RKO (cell line): ENCODE measurements around the gene VIPR2.
"Not testable (repeated sequence)": the region's sequence is repeated elsewhere in the genome, so short reads cannot be mapped to it uniquely, and the experiment has no call there.

Experiments
- DNase-seq: peaks from one replicate; pipeline ENCODE4 v3.0.0-alpha.2; 2016; ENCODE audit warnings: low spot score

Gene VIPR2

DNA sequence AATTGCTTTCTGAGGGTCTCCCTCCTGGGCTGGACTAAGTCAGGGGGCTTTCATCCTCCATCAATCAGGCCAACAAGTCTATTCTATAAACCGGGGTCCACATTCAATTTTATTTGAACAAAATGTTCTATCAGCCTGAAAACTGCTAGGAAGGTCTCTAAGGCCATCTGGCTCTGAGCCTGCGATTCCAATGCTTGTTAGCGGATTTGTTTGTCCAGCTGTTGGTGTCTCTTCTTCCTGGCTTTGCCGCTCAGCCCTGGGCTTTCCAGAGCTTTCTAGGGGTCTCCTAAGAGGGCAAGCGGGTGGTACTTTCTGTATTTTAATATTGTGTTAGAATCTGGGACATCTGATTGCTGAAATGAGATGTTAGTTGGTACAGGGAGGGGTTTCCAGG, 136.7 kb downstream of the VIPR2 start:
- no peak for DNase-seq

DNA sequence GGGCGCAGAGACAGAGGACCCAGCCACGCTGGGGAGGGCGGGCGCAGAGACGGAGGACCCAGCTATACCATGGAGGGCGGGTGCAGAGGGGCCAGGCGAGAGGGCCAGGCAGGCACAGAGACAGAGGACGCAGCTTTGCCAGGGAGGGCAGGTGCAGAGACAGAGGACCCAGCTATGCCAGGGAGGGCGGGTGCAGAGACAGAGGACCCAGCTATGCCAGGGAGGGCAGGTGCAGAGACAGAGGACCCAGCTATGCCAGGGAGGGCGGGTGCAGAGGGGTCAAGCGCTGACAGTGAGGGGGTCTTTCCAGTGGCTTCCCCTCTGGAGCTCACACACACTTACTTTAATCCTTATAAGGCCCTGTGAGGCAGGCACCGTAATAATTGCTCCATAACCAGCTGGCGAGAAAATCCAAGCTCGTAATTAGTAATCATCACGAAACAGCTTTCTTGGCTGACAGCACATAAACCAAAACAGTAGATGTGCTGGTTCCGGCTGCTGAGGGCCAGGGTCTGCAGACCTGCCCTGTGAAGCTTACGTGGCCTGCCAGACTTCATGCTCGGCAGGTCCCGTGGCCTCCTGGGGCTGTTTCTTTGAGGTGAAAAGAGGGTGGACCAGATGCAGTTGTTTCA, 137.2 kb downstream of the VIPR2 start:
- no peak for DNase-seq

DNA sequence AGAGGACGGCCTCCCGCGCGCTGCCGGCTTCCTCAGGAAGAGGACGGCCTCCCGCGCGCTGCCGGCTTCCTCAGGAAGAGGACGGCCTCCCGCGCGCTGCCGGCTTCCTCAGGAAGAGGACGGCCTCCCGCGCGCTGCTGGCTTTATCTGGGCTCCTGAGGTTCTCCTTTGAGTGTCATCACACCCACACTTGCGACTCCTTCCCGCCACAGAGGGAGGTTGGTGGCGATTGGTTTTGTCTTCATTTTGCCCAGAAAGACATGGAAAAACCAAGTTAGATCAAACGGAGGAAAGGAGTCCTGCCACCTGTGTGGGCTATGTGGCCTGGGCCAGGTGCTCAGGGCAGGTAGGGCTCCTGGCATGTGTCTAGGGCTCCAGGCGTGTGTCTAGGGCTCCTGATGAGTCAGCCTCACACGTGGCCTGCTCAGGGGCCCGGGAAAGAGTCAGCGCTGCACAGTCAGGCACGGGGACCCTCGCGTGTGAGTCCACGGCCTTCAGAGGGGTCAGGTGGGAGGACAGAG, 138.0 kb downstream of the VIPR2 start:
- DNase-seq: no peak

DNA sequence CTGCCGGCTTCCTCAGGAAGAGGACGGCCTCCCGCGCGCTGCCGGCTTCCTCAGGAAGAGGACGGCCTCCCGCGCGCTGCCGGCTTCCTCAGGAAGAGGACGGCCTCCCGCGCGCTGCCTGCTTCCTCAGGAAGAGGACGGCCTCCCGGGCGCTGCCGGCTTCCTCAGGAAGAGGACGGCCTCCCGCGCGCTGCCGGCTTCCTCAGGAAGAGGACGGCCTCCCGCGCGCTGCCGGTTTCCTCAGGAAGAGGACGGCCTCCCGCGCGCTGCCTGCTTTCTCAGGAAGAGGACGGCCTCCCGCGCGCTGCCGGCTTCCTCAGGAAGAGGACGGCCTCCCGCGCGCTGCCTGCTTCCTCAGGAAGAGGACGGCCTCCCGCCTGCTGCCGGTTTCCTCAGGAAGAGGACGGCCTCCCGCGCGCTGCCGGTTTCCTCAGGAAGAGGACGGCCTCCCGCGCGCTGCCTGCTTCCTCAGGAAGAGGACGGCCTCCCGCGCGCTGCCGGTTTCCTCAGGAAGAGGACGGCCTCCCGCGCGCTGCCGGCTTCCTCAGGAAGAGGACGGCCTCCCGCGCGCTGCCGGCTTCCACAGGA, 138.6 kb downstream of the VIPR2 start:
- DNase-seq: not testable (repeated sequence)

DNA sequence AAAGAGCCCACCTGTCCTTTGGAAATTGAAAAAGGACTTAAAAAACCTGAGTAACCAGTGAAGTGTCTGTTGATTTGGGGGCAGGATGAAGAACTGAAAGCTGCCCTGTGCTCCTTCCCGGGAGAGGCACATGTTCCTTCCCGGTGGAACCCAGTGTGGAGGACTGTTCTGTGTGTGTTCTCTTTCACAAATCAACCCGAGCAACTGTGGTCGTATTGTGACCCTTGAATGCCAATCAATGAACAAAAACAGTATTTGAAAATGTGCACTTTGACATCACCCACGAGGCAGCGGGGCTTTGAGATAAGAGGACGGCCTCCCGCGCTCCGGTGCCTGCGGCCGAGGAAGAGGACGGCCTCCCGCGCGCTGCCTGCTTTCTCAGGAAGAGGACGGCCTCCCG, 139.0 kb downstream of the VIPR2 start:
- no peak for DNase-seq

DNA sequence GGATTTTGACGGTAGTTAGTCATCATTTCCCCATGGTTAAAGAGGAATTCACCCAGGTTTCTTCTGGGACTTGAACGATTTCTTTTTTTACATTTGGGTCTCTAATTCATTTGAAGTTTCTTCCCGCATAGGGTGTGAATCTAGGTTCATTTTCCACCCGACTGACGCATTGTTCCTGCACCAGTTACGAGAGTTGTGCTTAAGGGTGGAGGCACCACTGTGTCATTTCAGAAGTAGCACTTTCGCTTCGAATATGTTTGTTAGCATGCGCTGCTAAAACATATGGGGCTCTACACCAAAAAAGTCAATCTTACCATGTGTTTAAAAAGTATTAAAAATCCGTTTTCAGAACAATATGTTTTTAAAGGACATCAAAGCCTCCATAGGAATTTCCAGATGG, 140.3 kb downstream of the VIPR2 start:
- DNase-seq: no peak

DNA sequence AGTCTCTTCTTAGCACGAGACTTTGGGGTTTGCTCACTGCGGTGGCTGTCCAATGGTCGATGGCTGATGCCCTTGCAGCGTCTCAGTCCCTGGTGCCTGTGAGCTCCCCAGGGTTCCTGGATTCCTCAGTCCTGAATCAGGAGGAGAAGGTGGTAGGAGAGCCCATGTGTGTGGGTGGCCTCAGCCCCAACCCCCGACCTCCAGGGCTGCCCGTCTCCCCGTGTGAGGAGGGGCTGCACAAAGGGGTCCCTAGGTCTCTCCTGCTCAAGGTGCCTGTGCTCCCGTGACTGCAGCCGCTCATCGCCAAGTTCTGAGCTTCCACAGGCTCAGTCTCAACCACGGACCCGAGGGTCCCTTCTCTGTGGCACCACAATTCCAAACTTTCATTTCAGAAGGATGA, 142.9 kb downstream of the VIPR2 start:
- DNase-seq: no peak

DNA sequence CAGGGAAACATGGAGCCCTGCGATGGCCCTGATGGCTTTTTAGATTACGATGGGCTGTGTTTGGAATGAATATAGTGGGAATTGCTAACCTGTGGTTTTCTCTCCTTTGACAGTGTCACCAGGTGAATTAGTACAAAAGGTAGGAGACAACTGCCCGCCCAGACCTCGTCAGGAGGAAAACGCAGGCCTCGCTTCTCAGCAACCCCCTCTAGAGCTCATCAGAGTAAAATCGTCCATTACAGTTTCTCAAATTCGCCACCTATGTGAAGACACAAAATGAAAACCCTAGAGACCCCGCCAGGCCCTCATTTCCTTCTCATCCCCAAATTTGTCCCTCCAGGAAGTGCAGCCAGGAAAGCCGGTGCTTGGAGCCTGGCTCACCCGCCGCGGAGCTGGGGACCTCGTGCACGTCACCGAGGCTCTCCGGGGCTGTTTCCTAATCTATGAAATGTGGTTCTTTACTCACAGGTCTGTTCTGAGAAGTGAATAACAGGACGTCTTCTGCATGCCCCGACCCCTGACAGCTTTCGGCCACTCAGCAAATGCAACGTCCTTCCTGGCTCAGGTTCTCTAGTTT, 143.7 kb downstream of the VIPR2 start:
- DNase-seq: no peak

DNA sequence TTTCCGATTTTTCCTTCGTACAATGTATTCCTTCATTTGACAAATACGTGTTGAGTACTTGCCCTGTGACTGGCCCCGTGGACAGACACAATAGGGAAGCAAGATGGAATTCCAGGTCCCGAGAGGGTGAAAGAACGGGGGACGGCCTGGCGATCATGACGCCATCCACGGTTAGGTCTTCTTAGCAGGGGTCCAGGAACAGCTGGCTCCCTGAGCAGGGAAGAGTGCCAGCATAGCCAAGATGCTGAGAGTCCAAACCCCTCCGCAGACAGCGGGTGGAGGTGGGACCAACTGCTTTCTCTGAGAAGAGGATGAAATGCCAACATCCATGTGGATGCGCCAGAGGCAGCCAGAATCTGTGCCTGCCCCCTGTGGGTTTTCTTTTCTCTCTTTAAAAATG, 144.6 kb downstream of the VIPR2 start:
- no peak for DNase-seq

DNA sequence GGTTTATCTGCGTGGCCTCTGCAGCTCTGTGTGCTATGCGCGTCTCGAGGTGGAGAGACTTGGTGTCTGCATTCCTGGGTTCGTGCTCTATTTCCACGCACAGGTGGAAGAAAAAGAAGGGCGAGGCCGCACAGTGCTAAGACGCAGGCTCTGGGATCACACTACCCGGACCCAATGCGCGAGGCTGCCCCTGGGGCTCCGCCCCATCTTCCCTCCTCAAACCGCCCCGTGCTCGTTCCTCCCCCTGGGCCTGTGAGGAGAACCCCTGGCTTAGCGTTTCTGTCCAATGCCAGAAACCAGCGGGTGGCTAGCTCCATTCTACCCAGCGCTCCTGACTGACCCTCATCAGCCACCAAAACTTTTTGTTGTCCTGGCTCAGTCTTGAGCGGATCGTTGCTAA, 145.2 kb downstream of the VIPR2 start:
- no peak for DNase-seq

DNA sequence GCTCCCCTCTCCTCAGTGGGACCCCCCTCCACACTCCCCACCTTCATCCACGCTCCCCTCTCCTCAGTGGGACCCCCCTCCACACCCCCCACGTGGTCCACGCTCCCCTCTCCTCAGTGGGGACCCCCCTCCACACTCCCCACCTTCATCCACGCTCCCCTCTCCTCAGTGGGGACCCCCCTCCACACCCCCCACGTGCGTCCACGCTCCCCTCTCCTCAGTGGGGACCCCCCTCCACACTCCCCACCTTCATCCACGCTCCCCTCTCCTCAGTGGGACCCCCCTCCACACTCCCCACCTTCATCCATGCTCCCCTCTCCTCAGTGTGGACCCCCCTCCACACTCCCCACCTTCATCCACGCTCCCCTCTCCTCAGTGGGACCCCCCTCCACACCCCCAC, 146.4 kb downstream of the VIPR2 start:
- not testable (repeated sequence) for DNase-seq

DNA sequence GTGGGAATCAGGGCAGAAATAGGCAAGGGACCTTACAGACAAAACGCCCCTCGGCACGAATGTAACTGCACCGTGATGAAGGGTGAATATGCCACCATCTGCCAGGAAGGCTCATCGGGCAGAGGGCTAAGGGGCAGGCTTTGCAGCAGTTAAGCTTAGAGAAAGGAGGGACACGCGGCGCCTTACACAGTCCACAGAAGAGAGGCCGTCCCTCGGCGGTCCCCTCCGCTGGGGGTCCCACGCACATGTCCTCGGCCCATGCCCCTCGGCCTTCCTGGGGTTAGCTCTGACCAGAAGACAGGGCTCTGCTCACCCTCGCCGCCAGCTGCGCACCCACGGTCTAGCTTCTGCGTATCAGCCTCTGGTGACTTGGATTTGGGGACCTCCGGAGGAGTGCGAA, 147.2 kb downstream of the VIPR2 start:
- no peak for DNase-seq

DNA sequence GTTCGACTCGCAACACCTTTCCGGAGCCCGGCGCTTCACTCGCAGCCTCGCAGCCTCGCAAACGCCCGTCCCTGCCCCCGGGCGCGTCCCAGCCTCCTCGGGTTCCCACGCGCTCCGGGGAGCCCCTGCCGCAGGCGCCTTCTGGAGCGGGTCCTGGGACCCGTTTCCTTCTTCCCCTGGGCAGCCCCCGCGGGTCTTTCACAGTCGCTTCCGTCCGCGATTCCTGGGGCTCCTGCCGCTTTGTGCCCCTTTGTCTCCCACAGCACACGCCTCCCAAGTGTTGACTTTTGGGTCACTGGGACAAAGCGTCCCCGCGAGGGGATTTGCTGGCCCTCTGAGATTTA, 147.6 kb downstream of the VIPR2 start:
- DNase-seq: no peak

DNA sequence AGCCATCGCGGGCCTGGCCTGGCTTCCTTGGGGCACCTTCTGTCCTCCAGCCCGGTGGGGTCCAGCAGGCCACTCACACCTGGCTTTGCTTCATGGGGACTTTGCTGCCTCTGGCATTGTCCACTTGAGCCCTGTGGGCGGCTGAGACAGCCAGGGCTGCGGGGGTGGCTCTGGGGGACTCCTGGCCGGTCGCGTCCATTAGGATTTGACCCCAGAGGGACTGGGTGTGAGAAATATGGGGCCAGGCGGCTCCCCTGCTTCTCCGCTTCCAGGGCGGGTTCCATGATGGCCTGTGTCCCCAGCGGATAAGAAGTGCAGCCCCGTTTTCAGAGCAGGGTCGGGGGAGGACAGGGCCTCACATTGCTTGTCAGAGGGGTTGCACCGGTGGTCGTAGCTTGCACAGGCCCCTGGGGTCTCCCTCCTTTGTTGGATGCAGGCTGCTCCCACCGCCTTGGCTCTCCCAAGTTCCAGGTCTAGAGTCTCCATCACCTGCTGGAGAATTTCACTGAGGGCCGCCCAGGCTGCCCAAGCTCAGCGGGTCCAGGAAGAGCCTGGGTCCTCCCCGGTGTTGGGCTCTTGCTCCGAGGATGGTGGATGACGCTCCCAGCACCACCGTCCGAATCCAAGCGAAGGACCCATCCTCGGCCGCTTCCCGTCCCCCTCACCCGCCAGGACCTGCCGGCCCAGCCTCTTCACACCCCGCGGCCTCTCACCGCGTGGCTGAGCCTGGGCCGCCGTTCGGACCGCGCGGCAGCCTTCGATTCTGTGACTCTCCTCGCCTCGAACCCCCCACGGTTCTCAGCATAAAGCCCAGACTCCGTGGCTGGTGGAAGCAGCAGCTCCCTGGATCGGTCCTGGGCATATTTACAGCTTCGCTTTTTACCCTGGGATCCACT, 148.2 kb downstream of the VIPR2 start:
- no peak for DNase-seq

DNA sequence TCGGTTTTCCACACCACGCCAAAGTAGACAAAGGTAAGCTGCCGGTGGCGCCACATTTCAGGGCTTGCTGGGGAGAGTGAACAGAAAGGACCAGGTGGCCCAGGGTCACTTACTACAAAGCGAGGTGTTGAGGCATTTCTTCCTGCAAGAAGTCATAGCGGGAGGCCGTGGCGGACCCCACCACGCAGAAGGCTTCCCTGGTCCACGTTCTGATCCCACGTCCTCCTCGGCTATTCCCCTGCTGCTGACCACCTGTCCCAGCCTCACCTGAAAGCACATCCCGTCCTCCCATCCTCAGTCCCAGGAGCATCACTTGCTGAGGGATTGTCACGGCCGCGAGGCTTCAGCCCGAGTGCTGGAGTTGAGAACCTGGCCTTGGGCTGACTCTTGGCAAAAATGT, 149.2 kb downstream of the VIPR2 start:
- DNase-seq: no peak

DNA sequence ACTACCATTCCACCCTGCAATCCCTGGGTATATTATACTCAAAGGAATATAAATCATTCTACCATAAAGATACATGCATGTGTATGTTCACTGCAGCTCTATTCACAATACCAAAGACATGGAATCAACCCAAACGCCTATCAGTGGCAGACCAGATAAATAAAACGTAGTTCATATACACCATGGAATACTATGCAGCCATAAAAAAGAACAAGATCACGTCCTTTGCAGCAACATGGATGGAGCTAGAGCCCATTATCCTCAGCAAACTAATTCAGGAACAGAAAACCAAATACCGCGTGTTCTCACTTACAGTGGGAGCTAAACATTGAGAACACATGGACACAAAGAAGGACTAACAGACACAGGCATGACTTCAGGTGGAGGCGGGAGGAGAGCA, 150.0 kb downstream of the VIPR2 start:
- no peak for DNase-seq

DNA sequence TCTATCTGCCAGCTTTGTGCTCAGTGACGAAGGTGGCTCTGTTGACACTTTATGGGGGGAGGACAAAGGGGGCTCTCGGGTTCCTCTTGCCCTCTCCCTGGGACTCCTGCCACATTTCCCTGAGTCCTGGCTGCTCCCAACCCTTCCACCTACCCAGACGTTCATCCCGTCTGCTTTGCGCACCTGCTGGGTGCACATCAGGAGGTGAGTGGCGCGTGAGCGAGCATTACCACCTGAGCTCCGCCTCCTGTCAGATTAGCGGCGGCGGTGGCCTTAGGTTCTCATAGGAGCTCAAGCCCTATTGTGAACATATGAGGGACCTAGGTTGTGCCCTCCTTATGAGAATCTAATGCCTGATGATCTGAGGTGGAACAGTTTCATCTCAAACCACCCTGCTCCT, 151.1 kb downstream of the VIPR2 start:
- DNase-seq: no peak

DNA sequence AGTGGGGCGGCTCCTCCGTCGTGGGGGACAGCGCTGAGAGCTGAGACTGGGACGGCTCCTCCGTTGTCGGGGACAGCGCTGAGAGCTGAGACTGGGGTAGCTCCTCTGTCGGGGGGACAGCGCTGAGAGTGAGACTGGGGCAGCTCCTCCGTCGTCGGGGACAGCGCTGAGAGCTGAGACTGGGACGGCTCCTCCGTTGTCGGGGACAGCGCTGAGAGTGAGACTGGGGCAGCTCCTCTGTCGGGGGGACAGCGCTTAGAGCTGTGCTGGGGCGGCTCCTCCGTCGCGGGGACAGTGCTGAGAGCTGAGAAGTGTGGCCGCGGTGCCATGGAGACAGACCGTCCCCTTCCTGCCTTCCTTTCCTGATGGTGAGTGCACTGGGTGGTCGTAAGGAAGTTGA, 151.9 kb downstream of the VIPR2 start:
- no peak for DNase-seq

DNA sequence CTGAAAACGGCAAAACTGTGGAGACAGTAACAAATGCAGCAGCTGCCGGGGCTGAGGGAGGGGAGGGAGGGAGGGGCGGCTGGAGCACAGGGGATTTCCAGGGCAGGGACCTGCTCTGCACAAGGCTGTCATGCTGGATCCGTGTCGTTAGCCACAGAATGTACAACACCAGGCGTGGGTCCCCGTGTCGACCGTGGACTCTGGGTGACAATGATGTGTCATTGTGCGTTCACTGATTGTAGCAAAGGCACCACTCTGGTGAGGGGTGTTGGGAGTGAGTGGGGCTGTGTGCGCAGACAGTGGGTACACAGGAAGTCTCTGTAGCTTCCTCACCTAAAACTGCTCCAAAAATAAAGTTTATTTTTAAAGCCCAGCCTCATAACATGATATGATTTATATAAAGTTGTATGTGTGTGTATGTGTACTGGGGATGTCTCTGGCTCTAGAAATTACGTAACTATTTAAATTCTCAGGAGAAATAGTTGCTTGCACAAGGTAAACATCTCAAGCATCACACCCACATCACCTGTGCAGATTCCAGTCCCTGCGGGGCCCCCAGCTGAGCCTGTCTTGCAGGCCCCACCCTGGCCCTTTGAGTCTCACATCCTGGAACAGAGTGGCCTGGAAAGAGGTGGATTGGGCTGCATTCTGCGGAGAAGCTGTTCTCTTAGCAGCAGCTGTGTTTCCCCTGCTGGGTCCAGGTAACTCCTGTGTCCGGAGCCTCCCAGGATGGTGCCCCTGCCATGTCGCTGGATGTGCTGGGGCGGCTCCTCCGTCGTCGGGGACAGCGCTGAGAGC, 152.6 kb downstream of the VIPR2 start:
- DNase-seq: no peak

DNA sequence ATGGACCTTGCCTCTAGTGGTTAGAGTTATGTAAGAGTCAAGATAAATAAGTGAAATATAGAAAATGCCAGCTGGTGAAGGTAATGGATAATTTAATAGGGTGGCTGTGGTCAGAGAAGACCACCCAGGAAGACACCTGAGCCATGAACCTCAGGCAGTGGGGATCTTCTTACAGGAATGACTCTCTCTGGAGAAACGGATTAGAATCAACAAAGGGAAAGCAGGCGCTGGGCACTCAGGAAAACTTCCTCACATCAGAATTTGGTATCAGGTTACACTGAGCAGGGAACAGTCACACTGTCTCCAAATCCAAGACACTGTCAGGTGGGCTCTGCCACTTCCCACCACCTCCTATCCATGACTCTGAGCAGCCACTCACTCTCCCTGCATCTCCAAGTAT, 155.7 kb downstream of the VIPR2 start:
- DNase-seq: no peak

DNA sequence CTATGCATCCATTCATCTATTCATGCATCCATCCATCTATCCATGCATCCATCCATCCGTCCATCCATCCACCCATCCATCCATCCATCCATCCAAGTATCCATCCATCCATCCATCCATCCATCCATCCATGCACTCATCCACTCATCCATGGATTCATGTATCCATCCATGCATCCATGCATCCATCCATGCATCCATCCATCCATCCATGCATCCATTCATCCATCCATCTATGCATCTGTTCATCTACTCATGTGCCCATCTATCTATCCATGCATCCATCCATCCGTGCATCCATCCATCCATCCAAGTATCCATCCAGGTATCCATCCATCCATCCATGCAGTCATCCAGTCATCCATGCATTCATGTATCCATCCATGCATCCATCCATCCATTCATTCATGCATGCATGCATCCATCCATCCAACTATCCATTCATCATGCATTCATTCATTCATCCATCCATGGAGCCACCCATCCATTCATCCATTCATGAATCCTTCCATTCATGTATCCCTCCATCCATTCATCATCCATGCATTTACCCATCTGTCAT, 156.3 kb downstream of the VIPR2 start:
- DNase-seq: no peak

DNA sequence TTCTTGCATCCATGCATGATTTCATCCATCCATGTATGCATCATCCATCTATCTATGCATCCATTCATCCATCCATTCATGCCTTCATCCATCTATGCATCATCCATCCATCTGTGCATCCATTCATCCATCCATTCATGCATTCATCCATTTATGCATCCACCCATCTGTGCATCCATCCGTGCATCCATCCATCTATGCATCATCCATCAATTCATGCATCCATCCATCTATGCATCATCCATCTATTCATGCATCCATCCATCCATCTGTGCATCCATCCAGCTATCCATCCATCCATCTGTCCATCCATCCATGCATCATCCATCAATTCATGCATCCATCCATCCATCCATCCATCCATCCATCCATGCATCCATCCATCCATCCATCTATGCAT, 157.0 kb downstream of the VIPR2 start:
- DNase-seq: no peak
